ENCODE data around the gene CRTC1.

DNA sequence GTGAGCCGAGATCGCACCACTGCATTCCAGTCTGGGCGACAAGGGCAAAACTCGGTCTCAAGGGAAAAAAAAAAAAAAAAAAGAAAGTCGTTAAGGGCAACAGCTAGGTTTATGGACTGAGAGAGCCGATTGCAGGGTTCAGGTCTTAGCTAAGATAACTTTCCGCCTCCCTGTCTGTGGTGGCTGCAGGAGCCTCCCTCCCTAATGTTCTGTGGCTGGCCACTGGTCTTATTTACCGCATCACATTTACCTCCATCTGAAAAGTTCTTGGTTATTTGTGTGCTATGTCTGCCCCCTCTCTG is 722 bp upstream of the CRTC1 start:
- TF ChIP-seq GATA3 (IDR thresholded peaks at IDR 0.05; ENCODE audit: low read depth, low read length) = no peak
- TF ChIP-seq GATA2 (IDR thresholded peaks at IDR 0.05; ENCODE audit: low read depth, low read length) = no peak
